Peyer's patch (tissue), 4 donors: ENCODE measurements around the gene HBG2. TPM values are rescaled to one million over a fixed set of nuclear protein-coding genes. Genes with fewer than 3 reads are reported as not detected.
"Not testable (repeated sequence)": the region's sequence is repeated elsewhere in the genome, so short reads cannot be mapped to it uniquely, and the experiment has no call there.

Experiments
- DNase-seq, 3 donors: peaks; one replicate each; pipeline ENCODE4 v3.0.0-alpha.2; 2017 to 2019
- H3K27ac ChIP-seq, 4 donors: fragments of 200-600 bp; sonication (generic); one replicate each; pipeline ENCODE4 v1.5.1; 2016 to 2019
- H3K27me3 ChIP-seq, 2 donors: fragments of 200-600 bp; sonication (generic); one replicate each; pipeline ENCODE4 v1.5.1; 2019
- H3K36me3 ChIP-seq, 3 donors: fragments of 200-600 bp; sonication (generic); one replicate each; pipeline ENCODE4 v1.5.1; 2016 to 2019
- H3K4me1 ChIP-seq, 4 donors: fragments of 200-600 bp; sonication (generic); one replicate each; pipeline ENCODE4 v1.5.1; 2016 to 2019
- H3K4me3 ChIP-seq, 4 donors: fragments of 200-600 bp; sonication (generic); 1 replicate in 3 of 4; 2 replicates in 1 of 4; pipeline ENCODE4 v1.5.1; 2016 to 2019; ENCODE audit warnings: mild to moderate bottlenecking in 1 of 4
- H3K9me3 ChIP-seq, 4 donors: fragments of 200-600 bp; sonication (generic); one replicate each; pipeline ENCODE4 v1.5.1; 2016 to 2019; ENCODE audit warnings: mild to moderate bottlenecking in 1 of 4
- POLR2A ChIP-seq, 2 donors: fragments of 450-650 bp; IDR thresholded peaks; one replicate each; pipeline ENCODE4 v1.5.1; 2017; ENCODE audit warnings: antibody characterized with exemption in 2 of 2, mild to moderate bottlenecking in 2 of 2, moderate library complexity in 2 of 2
- total RNA-seq, 4 donors: library from RNA; depleted of rRNA; stranded (reverse); fragments of >200 nt; gene quantifications; one replicate each; pipeline ENCODE4 v1.1.0, GENCODE V29; 2016
- TF ChIP-seq, protein P1 (sequence below), 6 experiments: fragments of 450-650 bp in 4 of 6; fragments of 200-600 bp in 2 of 6; sonication (generic) in 1 of 6; IDR thresholded peaks; one replicate each; pipeline ENCODE4 v1.5.1; 2017 to 2019; ENCODE audit warnings: antibody characterized with exemption in 6 of 6, mild to moderate bottlenecking in 3 of 6, moderate library complexity in 1 of 6

The HBG2 gene
- total RNA-seq, 4 donors from 2014 or later = not detected

- H3K27ac ChIP-seq = no peak overlapping the region
- H3K4me3 ChIP-seq = no peak overlapping the region
- H3K4me1 ChIP-seq = no peaks in the 10 kb centered on the region
- TF ChIP-seq POLR2A (IDR thresholded peaks at IDR 0.05) = no peak
- TF ChIP-seq, protein P1, sequence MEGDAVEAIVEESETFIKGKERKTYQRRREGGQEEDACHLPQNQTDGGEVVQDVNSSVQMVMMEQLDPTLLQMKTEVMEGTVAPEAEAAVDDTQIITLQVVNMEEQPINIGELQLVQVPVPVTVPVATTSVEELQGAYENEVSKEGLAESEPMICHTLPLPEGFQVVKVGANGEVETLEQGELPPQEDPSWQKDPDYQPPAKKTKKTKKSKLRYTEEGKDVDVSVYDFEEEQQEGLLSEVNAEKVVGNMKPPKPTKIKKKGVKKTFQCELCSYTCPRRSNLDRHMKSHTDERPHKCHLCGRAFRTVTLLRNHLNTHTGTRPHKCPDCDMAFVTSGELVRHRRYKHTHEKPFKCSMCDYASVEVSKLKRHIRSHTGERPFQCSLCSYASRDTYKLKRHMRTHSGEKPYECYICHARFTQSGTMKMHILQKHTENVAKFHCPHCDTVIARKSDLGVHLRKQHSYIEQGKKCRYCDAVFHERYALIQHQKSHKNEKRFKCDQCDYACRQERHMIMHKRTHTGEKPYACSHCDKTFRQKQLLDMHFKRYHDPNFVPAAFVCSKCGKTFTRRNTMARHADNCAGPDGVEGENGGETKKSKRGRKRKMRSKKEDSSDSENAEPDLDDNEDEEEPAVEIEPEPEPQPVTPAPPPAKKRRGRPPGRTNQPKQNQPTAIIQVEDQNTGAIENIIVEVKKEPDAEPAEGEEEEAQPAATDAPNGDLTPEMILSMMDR (IDR thresholded peaks at IDR 0.05) = no peak
- no peak for DNase-seq
- H3K36me3 ChIP-seq = no peaks in the 10 kb centered on the region
- H3K9me3 ChIP-seq = no peaks in the 10 kb centered on the region
- no peaks in the 10 kb centered on the region for H3K27me3 ChIP-seq
Measured at GRCh38 chr11:5252192-5252918, 2.2 kb downstream of the HBG2 start.

- no peaks in the 10 kb centered on the region for H3K27me3 ChIP-seq
- H3K4me1 ChIP-seq = no peaks in the 10 kb centered on the region
- no peaks in the 10 kb centered on the region for H3K36me3 ChIP-seq
- no peak for DNase-seq
- no peak overlapping the region for H3K4me3 ChIP-seq
- H3K27ac ChIP-seq = no peak overlapping the region
- TF ChIP-seq, protein P1 (IDR thresholded peaks at IDR 0.05) = no peak
- no peak for TF ChIP-seq POLR2A (IDR thresholded peaks at IDR 0.05)
- H3K9me3 ChIP-seq = no peaks in the 10 kb centered on the region
Measured at GRCh38 chr11:5251746-5252145, 2.8 kb downstream of the HBG2 start.

GRCh38 chr11:5250543-5251204 is 3.9 kb downstream of the HBG2 start:
- no peak for DNase-seq
- H3K4me3 ChIP-seq = no peak overlapping the region
- H3K36me3 ChIP-seq = no peaks in the 10 kb centered on the region
- H3K4me1 ChIP-seq = no peaks in the 10 kb centered on the region
- H3K9me3 ChIP-seq = no peaks in the 10 kb centered on the region
- no peak overlapping the region for H3K27ac ChIP-seq
- H3K27me3 ChIP-seq = no peaks in the 10 kb centered on the region
- no peak for TF ChIP-seq POLR2A (IDR thresholded peaks at IDR 0.05)
- TF ChIP-seq, protein P1 (IDR thresholded peaks at IDR 0.05) = no peak

GRCh38 chr11:5249807-5250396 is 4.7 kb downstream of the HBG2 start, which contains the start of gene HBG1:
Gene HBG1, minus strand, starts transcription at chr11:5249857. Its CDS starts 53 bp downstream, at chr11:5249804.
- not testable (repeated sequence) for H3K4me3 ChIP-seq, H3K27ac ChIP-seq, H3K9me3 ChIP-seq, H3K4me1 ChIP-seq, DNase-seq, H3K36me3 ChIP-seq, H3K27me3 ChIP-seq

DNA sequence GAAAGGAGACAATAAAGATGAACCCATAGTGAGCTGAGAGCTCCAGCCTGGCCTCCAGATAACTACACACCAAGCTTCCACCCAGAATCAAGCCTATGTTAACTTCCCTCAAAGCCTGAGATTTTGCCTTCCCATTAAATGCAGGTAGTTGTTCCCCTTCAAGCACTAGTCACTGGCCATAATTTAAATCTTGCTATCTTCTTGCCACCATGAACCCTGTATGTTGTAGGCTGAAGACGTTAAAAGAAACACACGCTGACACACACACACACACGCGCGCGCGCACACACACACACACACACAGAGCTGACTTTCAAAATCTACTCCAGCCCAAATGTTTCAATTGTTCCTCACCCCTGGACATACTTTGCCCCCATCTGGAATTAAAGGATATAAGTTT is 6.1 kb downstream of the HBG2 start:
- not testable (repeated sequence) for H3K27me3 ChIP-seq, H3K4me1 ChIP-seq, H3K27ac ChIP-seq, H3K9me3 ChIP-seq, H3K36me3 ChIP-seq, DNase-seq, H3K4me3 ChIP-seq

GRCh38 chr11:5247472-5248192 is 6.9 kb downstream of the HBG2 start:
- H3K27me3 ChIP-seq = no peaks in the 10 kb centered on the region
- H3K36me3 ChIP-seq = no peaks in the 10 kb centered on the region
- DNase-seq = no peak
- TF ChIP-seq, protein P1 (IDR thresholded peaks at IDR 0.05) = no peak
- TF ChIP-seq POLR2A (IDR thresholded peaks at IDR 0.05) = no peak
- no peak overlapping the region for H3K4me3 ChIP-seq
- H3K4me1 ChIP-seq = no peaks in the 10 kb centered on the region
- H3K9me3 ChIP-seq = no peaks in the 10 kb centered on the region
- H3K27ac ChIP-seq = no peak overlapping the region
